HG03280 (cell line): ENCODE results near the gene FAHD2B.
A peak's percentile ranks its signal among the peaks of the same experiment; 100 is the strongest.
"Not testable (repeated sequence)": the region's sequence is repeated elsewhere in the genome, so short reads cannot be mapped to it uniquely, and the experiment has no call there.

Experiments
- ATAC-seq: cut with Tn5 transposase; IDR thresholded peaks from one replicate; pipeline ENCODE4 v1.9.1; 2021; ENCODE audit warnings: mild to moderate bottlenecking, moderate library complexity; ENCODE audit not compliant: unreplicated experiment

FAHD2B gene, protein sequence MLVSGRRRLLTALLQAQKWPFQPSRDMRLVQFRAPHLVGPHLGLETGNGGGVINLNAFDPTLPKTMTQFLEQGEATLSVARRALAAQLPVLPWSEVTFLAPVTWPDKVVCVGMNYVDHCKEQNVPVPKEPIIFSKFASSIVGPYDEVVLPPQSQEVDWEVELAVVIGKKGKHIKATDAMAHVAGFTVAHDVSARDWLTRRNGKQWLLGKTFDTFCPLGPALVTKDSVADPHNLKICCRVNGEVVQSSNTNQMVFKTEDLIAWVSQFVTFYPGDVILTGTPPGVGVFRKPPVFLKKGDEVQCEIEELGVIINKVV

DNA sequence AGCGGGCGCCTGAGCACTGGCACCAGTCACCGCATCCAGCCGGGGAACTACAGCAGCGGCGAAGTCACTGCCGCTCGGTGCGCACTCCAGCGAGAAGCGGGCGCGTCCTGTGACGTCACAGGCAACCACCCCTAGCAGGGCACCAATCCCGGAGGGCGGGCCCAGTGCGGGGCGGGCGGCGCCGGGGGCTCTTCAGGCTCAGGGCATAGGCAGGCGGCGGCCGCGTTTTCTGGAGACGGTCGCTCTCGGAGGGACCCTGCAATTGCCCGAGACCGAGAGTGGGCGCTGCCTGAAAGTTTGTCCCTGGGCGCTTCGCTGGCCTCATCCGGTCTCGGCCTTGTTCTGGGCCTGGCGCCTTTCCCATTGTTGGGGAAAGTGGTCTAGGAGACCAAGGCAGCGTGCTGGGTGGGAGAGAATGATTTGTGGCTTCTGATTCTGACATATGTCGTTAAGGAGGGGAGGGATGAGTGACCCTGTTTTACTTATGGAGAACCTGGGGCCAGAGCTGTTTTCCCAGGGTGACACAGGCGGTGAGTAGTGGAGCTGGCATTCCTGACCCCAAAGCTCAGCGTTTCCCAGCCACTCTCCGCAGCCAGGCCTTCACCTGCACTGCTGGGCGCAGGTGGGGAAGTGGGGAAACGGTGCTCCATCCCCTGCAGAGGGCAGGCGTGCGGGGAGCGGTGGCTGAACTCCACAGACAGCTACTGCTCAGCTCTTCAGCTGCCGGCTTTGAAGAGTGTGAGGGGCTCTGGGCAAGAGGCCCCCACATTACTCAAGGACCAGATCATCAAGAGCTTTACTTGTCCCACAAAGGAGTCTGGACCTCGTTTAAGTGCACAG, at the start of gene FAHD2B:
TSS of gene FAHD2B (minus strand) at position 111 of the 840 bp plus-strand sequence. CDS start 3,176 bp downstream, outside the sequence.
- ATAC-seq = peak; percentile 89

DNA sequence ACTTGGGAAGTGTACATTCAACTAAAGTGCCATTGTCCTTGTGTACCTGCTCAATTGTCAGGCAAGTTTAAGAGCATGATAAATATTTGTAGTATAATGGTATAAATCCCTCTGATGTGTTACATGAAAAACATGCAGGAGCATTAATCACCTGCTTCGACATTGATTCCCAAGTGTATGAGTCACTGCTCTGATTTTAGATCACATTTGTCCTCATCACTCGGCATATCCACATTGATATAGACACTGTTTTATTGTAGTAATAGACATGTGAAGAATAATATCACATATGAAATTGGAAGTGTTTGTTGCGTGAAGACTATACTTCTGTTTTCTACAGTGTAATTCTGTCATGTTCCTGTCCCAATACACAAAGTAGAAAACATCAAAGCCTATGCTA, 49.3 kb upstream of the FAHD2B start:
- ATAC-seq = not testable (repeated sequence)

DNA sequence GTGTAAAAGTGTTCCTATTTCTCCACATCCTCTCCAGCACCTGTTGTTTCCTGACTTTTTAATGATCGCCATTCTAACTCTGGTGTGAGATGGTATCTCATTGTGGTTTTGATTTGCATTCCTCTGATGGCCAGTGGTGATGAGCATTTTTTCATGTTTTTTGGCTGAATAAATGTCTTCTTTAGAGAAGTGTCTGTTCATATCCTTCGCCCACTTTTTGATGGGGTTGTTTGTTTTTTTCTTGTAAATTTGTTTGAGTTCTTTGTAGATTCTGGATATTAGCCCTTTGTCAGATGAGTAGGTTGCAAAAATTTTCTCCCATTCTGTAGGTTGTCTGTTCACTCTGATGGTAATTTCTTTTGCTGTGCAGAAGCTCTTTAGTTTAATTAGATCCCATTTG, 34.4 kb upstream of the FAHD2B start:
- not testable (repeated sequence) for ATAC-seq

DNA sequence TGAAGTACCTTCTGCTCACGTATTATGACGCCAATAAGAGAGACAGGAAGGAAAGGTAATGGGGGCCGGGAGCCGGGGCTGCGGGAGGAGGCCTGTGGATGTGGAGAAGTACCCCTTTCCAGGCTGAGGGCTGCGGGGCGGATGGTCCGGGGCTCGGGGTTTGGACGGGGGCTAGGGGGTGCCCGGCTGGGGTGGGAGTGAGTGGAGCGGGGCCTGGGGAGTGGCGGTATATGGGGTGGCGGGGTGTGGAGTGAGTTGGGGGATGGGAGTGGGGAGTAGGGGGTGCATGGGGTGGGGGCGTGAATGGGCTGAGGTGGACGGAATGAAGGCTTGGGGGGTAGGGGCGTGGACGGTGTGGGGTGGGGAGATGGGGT, 19.2 kb upstream of the FAHD2B start:
- ATAC-seq = not testable (repeated sequence)

DNA sequence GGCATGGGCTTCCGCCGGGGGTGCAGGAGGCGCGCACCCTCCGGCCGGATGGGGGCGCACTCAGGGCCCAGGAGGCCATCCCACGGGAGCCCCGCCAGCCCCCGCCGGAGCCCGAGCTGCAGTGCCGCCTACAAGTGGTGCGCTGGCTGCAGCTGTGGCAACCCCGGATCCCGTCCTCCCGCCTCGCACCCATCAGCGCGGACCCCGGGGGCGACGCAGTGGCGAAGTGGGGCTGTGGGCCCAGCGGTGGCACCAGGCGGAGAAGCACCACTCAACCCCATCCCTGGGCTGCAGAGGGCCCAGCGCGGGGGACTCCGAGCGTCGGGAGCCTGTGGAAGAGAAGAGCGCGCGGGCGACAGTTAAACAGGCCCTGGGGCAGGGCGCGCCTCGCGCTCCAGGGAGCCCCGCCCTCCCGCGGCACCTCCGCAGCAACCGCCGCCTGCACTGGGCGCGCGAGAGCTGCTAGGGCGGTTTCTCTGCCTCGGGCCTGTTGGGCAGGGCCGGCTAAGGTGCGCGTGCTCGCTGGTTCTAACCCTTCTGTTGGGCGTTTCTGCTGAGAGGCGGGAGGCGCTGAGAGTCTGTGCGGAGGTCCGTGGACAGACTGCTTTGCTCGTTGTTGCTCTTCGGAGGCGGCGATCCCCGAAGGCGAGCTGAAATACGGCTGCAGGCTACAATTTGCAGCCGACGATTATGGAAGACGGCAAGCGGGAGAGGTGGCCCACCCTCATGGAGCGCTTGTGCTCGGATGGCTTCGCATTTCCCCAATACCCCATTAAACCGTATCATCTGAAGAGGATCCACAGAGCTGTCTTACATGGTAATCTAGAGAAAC, 18.6 kb upstream of the FAHD2B start, which contains the start of gene ANKRD36:
TSS of gene ANKRD36 (plus strand) at position 104 of the 832 bp plus-strand sequence. CDS start at position 691, 587 bp downstream.
- peak; percentile 94 for ATAC-seq

DNA sequence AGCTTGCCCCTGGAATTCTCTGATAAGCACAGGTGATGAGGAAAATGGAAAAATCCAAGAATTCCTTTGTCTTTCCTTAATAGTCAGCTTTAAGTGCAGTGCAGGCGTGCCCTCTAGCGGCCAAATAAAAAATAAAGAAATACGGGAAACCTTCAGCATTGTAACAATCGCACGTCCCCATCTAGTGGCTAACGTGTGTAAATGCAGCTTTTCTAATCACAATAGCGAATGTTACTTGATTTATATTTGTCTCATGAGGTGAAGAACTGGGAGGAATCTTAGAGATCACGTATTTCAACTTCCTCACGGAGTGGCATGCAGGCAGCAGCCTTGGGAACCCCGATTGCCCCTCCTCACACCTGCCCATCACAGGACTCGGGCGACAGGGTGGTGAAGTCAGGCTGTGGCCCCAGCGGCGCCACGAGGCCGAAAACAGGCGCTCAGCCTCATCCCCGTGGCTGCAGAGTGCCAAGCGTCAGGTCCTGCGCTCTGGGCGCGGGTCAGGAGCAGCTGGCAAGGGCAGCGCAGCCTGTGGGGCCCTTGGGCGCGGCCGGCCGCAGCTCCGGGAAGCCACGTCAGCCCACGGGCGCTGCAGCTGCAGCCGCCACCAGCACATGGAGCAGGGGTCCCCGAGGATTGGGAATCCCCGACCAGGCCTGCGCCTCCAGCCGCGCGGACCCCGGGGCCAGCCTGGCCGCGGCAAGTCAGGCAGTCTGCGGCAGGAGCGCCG, 17.8 kb upstream of the FAHD2B start:
- ATAC-seq = peak; percentile 48

DNA sequence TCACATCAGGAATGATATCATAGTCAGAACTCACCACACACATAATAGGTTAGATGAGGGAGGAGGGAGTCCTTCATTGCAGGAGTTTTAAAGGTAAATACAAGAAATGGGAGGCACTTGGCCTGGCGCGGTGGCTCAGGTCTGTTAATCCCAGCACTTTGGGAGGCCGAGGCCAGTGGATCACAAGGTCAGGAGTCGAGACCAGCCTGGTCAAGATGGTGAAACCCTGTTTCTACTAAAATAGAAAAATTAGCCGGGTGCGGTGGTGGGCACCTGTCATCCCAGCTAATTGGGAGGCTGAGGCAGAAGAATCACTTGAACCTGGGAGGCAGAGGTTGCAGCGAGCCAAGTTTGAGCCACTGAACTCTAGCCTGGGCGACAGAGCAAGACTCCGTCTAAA, 16.6 kb upstream of the FAHD2B start:
- not testable (repeated sequence) for ATAC-seq

DNA sequence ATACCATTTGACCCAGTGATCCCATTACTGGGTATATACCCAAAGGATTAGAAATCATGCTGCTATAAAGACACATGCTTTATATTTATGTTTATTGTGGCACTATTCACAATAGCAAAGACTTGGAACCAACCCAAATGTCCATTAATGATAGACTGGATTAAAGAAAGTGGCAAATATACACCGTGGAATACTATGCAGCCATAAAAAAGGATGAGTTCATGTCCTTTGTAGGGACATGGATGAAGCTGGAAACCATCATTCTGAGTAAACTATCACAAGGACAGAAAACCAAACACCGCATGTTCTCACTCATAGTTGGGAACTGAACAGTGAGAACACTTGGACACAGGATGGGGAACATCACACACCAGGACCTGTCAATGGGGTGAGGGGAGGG, 12.2 kb upstream of the FAHD2B start:
- ATAC-seq = not testable (repeated sequence)

DNA sequence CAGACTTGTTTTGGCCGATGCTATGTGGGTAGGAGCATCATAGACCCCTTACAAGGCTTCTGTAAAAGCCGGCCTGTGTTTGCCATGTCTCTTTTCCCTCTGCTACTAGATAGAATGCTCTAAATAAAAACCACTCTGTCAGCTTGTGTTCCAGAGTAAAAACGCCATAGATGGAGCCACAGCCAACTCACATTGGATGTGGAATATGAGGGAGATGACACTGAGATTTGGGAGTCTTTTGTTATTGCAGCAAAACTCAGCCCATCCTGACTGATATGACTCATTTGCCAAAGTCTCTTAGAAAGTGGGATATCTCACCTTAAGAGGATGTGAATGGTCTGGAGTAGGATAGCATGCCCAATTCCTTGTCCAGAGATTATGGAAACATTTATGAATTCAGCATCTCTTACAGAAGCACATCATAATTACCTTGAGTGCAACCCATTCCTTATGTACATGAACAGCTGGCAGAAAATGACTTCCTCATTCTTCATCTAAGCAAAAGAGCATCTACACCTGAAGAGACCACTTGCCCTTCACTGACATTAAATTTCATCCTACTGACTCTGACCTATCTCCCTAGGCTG, 4.2 kb upstream of the FAHD2B start:
- not testable (repeated sequence) for ATAC-seq

DNA sequence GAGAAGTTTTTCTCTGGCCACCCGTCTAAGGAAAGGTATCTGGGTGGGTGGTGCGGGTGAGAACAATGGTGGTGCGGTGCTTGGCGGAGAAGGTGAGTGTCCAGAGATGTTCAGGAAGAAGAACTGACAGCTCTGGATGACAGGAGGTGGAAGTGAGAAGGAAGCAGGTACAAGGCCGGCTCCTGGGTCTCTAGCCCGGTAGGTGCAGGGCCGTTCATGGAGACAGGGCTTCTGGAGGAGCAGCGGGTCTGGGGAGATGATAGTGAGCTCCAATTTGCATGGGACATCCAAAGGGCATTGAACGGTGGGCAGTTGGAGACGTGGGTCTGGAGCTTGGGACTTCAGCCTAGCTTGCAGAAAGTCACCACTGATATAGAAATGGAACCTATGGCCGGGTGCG, 979 bp upstream of the FAHD2B start:
- ATAC-seq = no peak

DNA sequence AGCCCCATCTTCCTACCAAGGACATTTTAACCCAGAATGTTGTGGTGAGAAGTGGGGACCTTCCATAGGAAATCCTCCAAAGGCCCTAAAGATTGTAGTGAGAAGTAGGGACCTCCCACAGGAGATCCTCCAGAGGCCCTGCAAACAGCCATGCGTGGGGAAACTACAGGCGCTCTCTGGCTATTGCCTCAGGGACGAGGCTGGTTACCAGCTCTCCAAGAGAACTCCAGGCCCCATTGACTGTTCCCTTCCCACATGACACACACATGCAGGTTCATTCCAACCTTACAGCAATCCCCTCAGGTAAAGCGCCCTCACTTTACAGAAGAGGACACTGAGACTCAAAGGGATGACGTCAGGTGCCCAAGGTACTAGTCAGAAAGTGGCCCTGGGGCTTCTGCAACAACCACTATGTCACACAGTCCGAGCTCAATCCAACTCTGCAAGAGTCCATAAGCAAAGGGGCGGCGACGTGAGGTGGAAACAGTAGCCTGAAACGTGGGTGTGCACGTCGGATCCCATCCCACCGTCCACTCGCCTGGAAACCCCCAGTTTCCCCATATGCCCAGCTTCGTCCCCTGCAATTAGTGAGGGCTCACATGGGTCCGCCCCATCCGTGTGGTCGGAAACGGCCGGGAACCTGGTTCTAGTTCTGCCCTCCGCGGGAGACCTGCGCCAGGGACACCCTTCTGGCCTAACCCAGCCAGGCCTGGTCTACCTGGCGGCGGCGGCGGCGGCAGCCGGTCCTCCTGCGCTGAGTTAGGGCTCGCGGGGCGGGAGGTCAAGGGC, 505 bp downstream of the FAHD2B start:
- ATAC-seq = peak; percentile 16

DNA sequence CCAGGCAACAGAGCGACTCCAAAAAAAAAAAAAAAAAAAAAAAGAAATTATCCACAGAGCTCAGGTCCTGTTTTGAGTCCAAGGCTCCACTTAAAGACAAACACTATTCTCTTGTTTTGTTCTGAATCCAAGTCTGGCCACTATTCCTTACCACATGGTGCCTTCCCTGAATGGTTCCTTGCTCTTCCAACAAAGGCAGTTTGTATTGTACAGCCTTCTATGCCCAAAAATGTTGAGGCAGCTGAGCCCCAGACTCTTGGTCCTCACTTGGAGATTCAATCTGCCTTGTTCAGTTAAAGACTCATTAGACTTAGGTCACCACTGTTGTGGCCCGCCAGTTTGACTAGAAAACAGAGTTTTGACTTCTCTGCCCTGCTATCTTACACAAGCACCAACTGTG, 1.7 kb downstream of the FAHD2B start:
- not testable (repeated sequence) for ATAC-seq

DNA sequence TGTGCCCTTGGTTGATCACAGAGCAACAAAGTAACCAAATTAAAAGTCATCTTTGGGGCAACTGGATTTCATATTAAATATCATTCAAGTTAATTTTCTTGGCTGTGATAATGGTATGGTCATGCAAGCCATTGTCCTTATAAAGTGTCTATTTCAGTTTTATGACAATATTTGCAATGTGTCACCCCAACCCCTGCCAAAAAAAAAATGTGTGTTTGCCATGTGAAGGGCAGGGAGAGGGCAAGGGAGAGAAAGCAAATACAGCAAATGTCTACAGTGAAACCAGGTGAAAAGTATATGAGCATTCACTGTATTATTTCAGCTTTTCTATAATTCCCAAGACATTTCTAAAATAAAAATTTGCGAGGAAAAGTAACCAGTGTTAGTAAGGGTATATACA, 6.0 kb downstream of the FAHD2B start:
- ATAC-seq = not testable (repeated sequence)

DNA sequence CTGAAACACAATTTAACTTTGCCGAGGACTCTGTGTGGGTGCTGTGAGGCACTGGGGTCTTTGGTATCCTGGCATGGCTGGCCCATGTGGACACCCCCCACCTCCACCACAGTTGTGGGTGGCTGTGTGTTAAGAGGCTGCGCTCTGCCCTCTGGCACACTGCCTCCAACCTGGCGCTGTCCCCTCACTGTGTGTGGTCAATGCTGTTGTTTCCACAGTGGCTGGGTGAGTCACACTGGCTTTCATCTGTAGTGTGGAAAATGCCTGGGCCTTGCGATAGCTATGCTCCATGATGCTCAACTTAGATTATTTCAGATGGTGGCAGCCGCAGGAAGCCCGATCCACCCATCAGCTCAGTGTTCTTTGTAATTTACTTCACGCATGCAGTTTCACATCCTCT, 9.6 kb downstream of the FAHD2B start:
- ATAC-seq = not testable (repeated sequence)

DNA sequence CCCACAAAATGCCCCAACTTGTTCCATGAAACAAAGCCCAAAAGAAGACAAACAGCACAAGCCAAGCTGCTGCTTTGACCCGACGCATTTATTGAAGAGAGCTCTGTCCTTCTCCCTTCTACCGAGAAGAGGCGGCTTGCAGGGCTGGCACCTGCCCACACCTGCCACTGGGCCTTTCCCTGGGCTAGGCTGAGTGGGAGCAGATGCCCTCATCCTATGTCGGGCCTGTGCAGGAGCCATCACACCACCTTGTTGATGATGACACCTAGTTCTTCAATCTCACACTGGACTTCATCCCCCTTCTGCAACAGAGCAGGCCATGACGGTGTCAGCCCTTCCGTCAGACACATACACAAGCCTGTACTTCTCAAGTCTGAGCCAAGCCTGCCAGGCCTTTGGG, 11.2 kb downstream of the FAHD2B start:
- ATAC-seq = not testable (repeated sequence)

DNA sequence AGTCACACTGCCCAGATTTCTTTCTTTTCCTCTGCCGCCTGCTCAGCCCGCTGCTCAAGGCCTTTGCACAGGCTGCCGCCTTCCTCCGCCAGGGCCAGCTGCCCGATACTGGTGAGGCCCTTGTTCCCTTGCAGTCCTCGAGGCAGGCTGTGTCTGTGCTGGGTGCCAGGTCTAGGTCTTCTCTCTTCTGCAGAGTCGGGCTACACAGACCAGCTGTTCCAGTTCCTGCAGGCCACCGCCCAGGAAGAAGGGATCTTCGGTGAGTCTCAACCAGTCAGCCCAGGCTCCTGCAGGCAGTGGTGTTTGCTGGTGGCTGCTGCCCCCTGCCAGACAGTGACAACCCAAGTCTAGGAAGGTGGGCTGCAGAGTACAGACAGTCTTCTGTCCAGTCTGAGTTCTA, 12.5 kb downstream of the FAHD2B start:
- ATAC-seq = not testable (repeated sequence)

DNA sequence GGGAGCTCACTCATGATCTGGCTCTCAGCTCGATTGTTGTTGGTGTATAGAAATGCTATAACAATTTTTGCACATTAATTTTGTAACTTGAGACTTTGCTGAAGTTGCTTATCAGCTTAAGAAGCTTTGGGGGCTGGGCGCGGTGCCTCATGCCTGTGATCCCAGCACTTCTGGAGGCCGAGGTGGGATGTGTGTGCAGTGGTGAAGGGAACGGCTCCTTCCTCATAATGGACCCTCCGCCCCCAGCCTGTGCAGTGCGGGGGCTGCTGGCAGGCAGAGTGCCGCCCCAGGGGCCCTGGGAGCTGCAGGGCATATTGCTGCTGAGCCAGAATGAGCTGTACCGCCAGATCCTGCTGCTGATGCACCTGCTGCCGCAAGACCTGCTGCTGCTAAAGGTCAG, 13.8 kb downstream of the FAHD2B start:
- not testable (repeated sequence) for ATAC-seq

DNA sequence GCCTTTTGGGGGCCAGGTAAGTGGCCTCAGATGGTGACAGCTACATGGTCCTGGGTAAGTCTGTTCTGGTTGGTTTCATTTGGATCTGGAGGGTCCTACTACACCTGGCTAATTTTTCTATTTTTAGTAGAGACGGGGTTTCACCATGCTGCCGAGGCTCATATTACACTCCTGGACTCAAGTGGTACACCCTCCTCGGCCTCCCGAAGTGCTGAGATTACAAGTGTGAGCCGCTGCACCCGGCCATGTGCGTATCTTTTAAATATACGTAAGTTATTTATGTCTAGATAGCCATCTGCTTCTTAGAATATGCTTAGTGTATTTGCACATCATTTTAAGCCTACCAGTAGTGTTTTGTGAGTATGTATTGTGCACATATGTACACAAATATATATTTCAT, 17.5 kb downstream of the FAHD2B start:
- not testable (repeated sequence) for ATAC-seq

DNA sequence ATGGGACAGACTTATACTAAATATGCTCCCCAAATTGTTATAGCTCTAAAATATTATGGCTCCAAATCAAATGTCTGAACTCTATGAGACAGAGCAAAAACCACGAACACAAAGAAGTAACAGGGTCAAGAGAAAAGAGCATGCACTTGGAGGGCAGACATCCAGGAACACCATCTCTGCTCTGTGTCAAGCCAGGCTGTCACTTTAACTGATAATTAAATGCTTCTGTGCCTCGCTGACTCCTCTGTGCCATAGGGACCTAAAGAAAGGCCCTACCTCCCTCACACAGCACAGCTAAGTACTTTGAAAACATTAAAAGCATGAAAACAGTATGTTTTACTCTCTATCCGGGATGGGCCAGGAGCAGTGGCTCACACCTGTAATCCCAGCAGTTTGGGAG, 23.8 kb downstream of the FAHD2B start:
- ATAC-seq = not testable (repeated sequence)
